ENCODE measurements around the gene DLGAP4.

DLGAP4 gene

GRCh38 chr20:36399147-36399968, 93.2 kb downstream of the DLGAP4 start:
- in situ Hi-C loops (cut with HindIII; ENCODE audit: low sequenced_read_pairs): no loop called here

- in situ Hi-C loops (cut with HindIII; ENCODE audit: low sequenced_read_pairs): no loop called here
Measured at GRCh38 chr20:36399969-36400545, 93.9 kb downstream of the DLGAP4 start.

- in situ Hi-C loops (cut with HindIII; ENCODE audit: low sequenced_read_pairs): no loop called here
Measured at GRCh38 chr20:36400909-36401735, 95.0 kb downstream of the DLGAP4 start.

GRCh38 chr20:36402708-36403107, 96.6 kb downstream of the DLGAP4 start:
- in situ Hi-C loops (cut with HindIII; ENCODE audit: low sequenced_read_pairs): no loop called here

- in situ Hi-C loops (cut with HindIII; ENCODE audit: low sequenced_read_pairs): no loop called here
Measured at GRCh38 chr20:36404435-36404978, 98.4 kb downstream of the DLGAP4 start.

GRCh38 chr20:36405255-36405654, 99.1 kb downstream of the DLGAP4 start:
- in situ Hi-C loops (cut with HindIII; ENCODE audit: low sequenced_read_pairs): no loop called here

- in situ Hi-C loops (cut with HindIII; ENCODE audit: low sequenced_read_pairs): no loop called here
Measured at GRCh38 chr20:36407199-36407733, 101.1 kb downstream of the DLGAP4 start.

GRCh38 chr20:36408219-36408618, 102.1 kb downstream of the DLGAP4 start:
- in situ Hi-C loops (cut with HindIII; ENCODE audit: low sequenced_read_pairs): no loop called here

- in situ Hi-C loops (cut with HindIII; ENCODE audit: low sequenced_read_pairs): no loop called here
Measured at GRCh38 chr20:36411861-36412454, 105.8 kb downstream of the DLGAP4 start.

- in situ Hi-C loops (cut with HindIII; ENCODE audit: low sequenced_read_pairs): no loop called here
Measured at GRCh38 chr20:36415475-36416002, 109.4 kb downstream of the DLGAP4 start.

GRCh38 chr20:36418711-36419110, 112.6 kb downstream of the DLGAP4 start:
- in situ Hi-C loops (cut with HindIII; ENCODE audit: low sequenced_read_pairs): no loop called here

- in situ Hi-C loops (cut with HindIII; ENCODE audit: low sequenced_read_pairs): no loop called here
Measured at GRCh38 chr20:36421641-36422040, 115.5 kb downstream of the DLGAP4 start.

- in situ Hi-C loops (cut with HindIII; ENCODE audit: low sequenced_read_pairs): no loop called here
Measured at GRCh38 chr20:36424314-36424713, 118.2 kb downstream of the DLGAP4 start.

- in situ Hi-C loops (cut with HindIII; ENCODE audit: low sequenced_read_pairs): no loop called here
Measured at GRCh38 chr20:36425166-36425565, 119.0 kb downstream of the DLGAP4 start.

- in situ Hi-C loops (cut with HindIII; ENCODE audit: low sequenced_read_pairs): no loop called here
Measured at GRCh38 chr20:36431604-36432003, 125.5 kb downstream of the DLGAP4 start.

- in situ Hi-C loops (cut with HindIII; ENCODE audit: low sequenced_read_pairs): no loop called here
Measured at GRCh38 chr20:36432096-36432495, 126.0 kb downstream of the DLGAP4 start.

GRCh38 chr20:36434383-36434782, 128.2 kb downstream of the DLGAP4 start:
- in situ Hi-C loops (cut with HindIII; ENCODE audit: low sequenced_read_pairs): no loop called here

GRCh38 chr20:36435124-36435523, 129.0 kb downstream of the DLGAP4 start:
- in situ Hi-C loops (cut with HindIII; ENCODE audit: low sequenced_read_pairs): loop anchor here (5.0 kb wide), 2 partner anchors 88 to 193 kb away; no protein-coding TSS in a partner anchor

GRCh38 chr20:36435592-36436541, 129.7 kb downstream of the DLGAP4 start:
- in situ Hi-C loops (cut with HindIII; ENCODE audit: low sequenced_read_pairs): loop anchor here (5.0 kb wide), 2 partner anchors 89 to 194 kb away; no protein-coding TSS in a partner anchor
